ENCODE data around the gene CFAP68.

DNA sequence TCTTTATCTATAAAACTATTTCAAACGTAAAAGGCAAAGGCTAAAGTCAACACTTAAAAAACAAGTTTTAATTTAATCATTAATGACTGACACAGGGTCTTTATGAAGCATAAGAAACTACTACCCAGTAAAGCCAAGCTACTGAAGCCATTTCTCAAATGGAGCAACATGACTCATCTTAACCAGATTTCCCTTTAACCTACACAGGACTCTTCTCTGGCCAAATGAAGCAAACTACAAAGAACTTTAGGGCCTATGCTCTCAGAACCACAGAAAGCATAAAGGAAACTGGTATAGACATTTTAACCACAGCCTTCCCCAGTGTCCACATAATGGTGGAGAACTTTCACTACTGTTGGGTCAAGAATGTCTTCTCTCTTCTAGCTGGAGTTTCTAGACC, 42.6 kb upstream of the CFAP68 start:
- TF ChIP-seq, protein P1, sequence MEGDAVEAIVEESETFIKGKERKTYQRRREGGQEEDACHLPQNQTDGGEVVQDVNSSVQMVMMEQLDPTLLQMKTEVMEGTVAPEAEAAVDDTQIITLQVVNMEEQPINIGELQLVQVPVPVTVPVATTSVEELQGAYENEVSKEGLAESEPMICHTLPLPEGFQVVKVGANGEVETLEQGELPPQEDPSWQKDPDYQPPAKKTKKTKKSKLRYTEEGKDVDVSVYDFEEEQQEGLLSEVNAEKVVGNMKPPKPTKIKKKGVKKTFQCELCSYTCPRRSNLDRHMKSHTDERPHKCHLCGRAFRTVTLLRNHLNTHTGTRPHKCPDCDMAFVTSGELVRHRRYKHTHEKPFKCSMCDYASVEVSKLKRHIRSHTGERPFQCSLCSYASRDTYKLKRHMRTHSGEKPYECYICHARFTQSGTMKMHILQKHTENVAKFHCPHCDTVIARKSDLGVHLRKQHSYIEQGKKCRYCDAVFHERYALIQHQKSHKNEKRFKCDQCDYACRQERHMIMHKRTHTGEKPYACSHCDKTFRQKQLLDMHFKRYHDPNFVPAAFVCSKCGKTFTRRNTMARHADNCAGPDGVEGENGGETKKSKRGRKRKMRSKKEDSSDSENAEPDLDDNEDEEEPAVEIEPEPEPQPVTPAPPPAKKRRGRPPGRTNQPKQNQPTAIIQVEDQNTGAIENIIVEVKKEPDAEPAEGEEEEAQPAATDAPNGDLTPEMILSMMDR (IDR thresholded peaks at IDR 0.05; ENCODE audit: low read depth, low read length), result no peak
- no peak for TF ChIP-seq MYC (IDR thresholded peaks at IDR 0.05; ENCODE audit: low read depth, low read length)
- no peak for TF ChIP-seq POLR2A (IDR thresholded peaks at IDR 0.05; ENCODE audit: extremely low read depth, insufficient read length)
